ENCODE measurements around the gene ANKS1A.

ANKS1A gene

DNA sequence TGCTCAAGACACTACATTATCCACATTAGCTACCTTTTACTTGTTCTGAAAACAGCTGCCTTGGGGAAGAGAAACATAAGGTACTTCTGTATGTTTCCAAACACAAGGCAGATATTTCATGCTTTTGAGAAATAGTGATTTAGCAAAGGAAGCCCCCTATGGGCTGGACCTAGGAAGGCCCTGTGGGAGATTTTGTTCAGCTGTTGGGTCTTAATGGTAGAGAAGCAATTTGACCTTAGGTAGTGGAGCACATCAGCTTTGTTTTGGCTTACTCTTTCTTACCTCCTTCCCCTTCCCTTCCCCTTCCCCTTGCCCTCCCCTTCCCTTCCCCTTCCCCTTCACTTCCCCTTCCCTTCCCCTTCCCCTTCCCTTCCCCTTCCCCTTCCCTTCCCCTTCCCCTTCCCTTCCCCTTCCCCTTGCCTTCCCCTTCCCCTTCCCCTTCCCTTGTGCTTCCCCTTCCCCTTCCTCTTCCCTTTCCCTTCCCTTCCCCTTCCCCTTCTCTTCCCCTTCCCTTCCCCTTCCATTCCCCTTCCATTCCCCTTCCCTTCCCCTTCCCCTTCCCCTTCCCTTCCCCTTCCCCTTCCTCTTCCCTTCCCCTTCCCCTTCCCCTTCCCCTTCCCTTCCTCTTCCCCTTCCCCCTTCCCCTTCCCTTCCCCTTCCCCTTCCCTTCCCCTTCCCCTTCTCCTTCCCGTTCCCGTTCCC lies 84.6 kb downstream of the ANKS1A start:
- TF ChIP-seq, protein P1, sequence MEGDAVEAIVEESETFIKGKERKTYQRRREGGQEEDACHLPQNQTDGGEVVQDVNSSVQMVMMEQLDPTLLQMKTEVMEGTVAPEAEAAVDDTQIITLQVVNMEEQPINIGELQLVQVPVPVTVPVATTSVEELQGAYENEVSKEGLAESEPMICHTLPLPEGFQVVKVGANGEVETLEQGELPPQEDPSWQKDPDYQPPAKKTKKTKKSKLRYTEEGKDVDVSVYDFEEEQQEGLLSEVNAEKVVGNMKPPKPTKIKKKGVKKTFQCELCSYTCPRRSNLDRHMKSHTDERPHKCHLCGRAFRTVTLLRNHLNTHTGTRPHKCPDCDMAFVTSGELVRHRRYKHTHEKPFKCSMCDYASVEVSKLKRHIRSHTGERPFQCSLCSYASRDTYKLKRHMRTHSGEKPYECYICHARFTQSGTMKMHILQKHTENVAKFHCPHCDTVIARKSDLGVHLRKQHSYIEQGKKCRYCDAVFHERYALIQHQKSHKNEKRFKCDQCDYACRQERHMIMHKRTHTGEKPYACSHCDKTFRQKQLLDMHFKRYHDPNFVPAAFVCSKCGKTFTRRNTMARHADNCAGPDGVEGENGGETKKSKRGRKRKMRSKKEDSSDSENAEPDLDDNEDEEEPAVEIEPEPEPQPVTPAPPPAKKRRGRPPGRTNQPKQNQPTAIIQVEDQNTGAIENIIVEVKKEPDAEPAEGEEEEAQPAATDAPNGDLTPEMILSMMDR (IDR thresholded peaks at IDR 0.05; ENCODE audit: low read depth, low read length, missing control alignments): peak; percentile 31
- in situ Hi-C loops (cut with HindIII; ENCODE audit: low sequenced_read_pairs): no loop called here
- H3K4me3 ChIP-seq (ENCODE audit: low read depth, low read length): no peak overlapping the region
- no peak for DNase-seq (ENCODE audit: low read depth)

GRCh38 chr6:34974249-34974642 lies 85.2 kb downstream of the ANKS1A start:
- no peak for DNase-seq (ENCODE audit: low read depth)
- in situ Hi-C loops (cut with HindIII; ENCODE audit: low sequenced_read_pairs): no loop called here
- TF ChIP-seq, protein P1 (IDR thresholded peaks at IDR 0.05; ENCODE audit: low read depth, low read length, missing control alignments): no peak
- no peak overlapping the region for H3K4me3 ChIP-seq (ENCODE audit: low read depth, low read length)

- TF ChIP-seq, protein P1 (IDR thresholded peaks at IDR 0.05; ENCODE audit: low read depth, low read length, missing control alignments): no peak
- DNase-seq (ENCODE audit: low read depth): no peak
- no peak overlapping the region for H3K4me3 ChIP-seq (ENCODE audit: low read depth, low read length)
- in situ Hi-C loops (cut with HindIII; ENCODE audit: low sequenced_read_pairs): loop anchor here (25.0 kb wide), 1 partner anchor 161 kb away; the partner anchor contains the start of gene TCP11
Measured at GRCh38 chr6:34976239-34976638, 87.2 kb downstream of the ANKS1A start.

- DNase-seq (ENCODE audit: low read depth): no peak
- in situ Hi-C loops (cut with HindIII; ENCODE audit: low sequenced_read_pairs): loop anchor here (25.0 kb wide), 1 partner anchor 158 kb away; the partner anchor contains the start of gene TCP11
- no peak overlapping the region for H3K4me3 ChIP-seq (ENCODE audit: low read depth, low read length)
- TF ChIP-seq, protein P1 (IDR thresholded peaks at IDR 0.05; ENCODE audit: low read depth, low read length, missing control alignments): no peak
Measured at GRCh38 chr6:34979218-34979617, 90.2 kb downstream of the ANKS1A start.

GRCh38 chr6:34979994-34980393 lies 90.9 kb downstream of the ANKS1A start:
- no peak for DNase-seq (ENCODE audit: low read depth)
- no peak overlapping the region for H3K4me3 ChIP-seq (ENCODE audit: low read depth, low read length)
- in situ Hi-C loops (cut with HindIII; ENCODE audit: low sequenced_read_pairs): loop anchor here (25.0 kb wide), 1 partner anchor 157 kb away; the partner anchor contains the start of gene TCP11
- TF ChIP-seq, protein P1 (IDR thresholded peaks at IDR 0.05; ENCODE audit: low read depth, low read length, missing control alignments): no peak

- no peak for DNase-seq (ENCODE audit: low read depth)
- no peak overlapping the region for H3K4me3 ChIP-seq (ENCODE audit: low read depth, low read length)
- TF ChIP-seq, protein P1 (IDR thresholded peaks at IDR 0.05; ENCODE audit: low read depth, low read length, missing control alignments): no peak
- in situ Hi-C loops (cut with HindIII; ENCODE audit: low sequenced_read_pairs): loop anchor here (25.0 kb wide), 1 partner anchor 156 kb away; the partner anchor contains the start of gene TCP11
Measured at GRCh38 chr6:34981366-34981765, 92.3 kb downstream of the ANKS1A start.

Measured in astrocyte of the cerebellum (primary cell).